ENCODE results near the gene C3orf20. TPM values are rescaled to one million over a fixed set of nuclear protein-coding genes. Genes with fewer than 3 reads are reported as not detected.

The C3orf20 gene
- total and polyA plus RNA-seq, 2 of the 13 experiments (the other 11 are each of a cell fraction or from before 2014, with no cell fraction given) = 0.03 to 0.04 TPM

- TF ChIP-seq MNT (IDR thresholded peaks at IDR 0.05) (peak; percentile 36; the same call in 1 of the 2 replicates), ATF5 (CRISPR knock-in tag; IDR thresholded peaks at IDR 0.05; ENCODE audit: low read depth) (no peak), ARNTL (CRISPR knock-in tag; IDR thresholded peaks at IDR 0.05) (peak; percentile 36; the same call in 1 of the 2 replicates), BCL6 (CRISPR knock-in tag; IDR thresholded peaks at IDR 0.05) (peak; percentile 36), TAF15 (IDR thresholded peaks at IDR 0.05; ENCODE audit: low read depth, low read length, poor library complexity, severe bottlenecking) (no peak), RARG (CRISPR knock-in tag; IDR thresholded peaks at IDR 0.05; ENCODE audit: low read depth) (no peak), JUNB (CRISPR knock-in tag; IDR thresholded peaks at IDR 0.05; ENCODE audit: borderline replicate concordance) (no peak), ZBTB14 (CRISPR knock-in tag; IDR thresholded peaks at IDR 0.05) (no peak; the same call in 1 of the 2 replicates), ZFAT (CRISPR knock-in tag; conservative IDR thresholded peaks at IDR 0.05) (no peak), MTF2 (CRISPR knock-in tag; IDR thresholded peaks at IDR 0.05; ENCODE audit: borderline replicate concordance) (0 out of 2 replicates have a peak, but pooled peaks have one; percentile 20), ZSCAN5A (CRISPR knock-in tag; IDR thresholded peaks at IDR 0.05; ENCODE audit: borderline replicate concordance) (0 out of 2 replicates have a peak, but pooled peaks have one; percentile 51), ZNF772 (CRISPR knock-in tag; IDR thresholded peaks at IDR 0.05) (peak; percentile 88), USF2 (IDR thresholded peaks at IDR 0.05; ENCODE audit: low read depth, low read length) (no peak), USF2 (CRISPR knock-in tag; IDR thresholded peaks at IDR 0.05; ENCODE audit: borderline replicate concordance) (no peak), NBN (conservative IDR thresholded peaks at IDR 0.05) (no peak), ARID3A (IDR thresholded peaks at IDR 0.05; ENCODE audit: low read depth, low read length) (peak; percentile 72; the same call in 1 of the 2 replicates), TEAD3 (CRISPR knock-in tag; optimal IDR thresholded peaks at IDR 0.05; ENCODE audit: borderline replicate concordance) (peak; percentile 80), RBAK (CRISPR knock-in tag; IDR thresholded peaks at IDR 0.05) (no peak), ZNF580 (CRISPR knock-in tag; IDR thresholded peaks at IDR 0.05; ENCODE audit: borderline replicate concordance, low read depth) (peak; percentile 87; the same call in 1 of the 2 replicates)
These were observed 23.3 kb upstream of the C3orf20 start, which contains the start of gene CCDC174 (continued) for GRCh38 chr3:14651440-14652251.

All from HepG2 (cell line).